PFSK-1 (cell line): ENCODE results near the gene MAP1B.

Experiments used
- FOXP2 ChIP-seq: optimal IDR thresholded peaks from 2 replicates; pipeline ENCODE3; 2011; ENCODE audit warnings: borderline replicate concordance, control low read depth, inconsistent platforms; ENCODE audit not compliant: insufficient read depth; ENCODE audit errors: extremely low read length, extremely low read depth
- POLR2AphosphoS5 ChIP-seq: IDR thresholded peaks from 2 replicates; pipeline ENCODE4 v1.6.1; 2012; ENCODE audit warnings: low read depth, mild to moderate bottlenecking, control low read depth, low read length, moderate library complexity
- REST ChIP-seq, 2 experiments: IDR thresholded peaks; 2 replicates each; pipeline versions ENCODE4 v1.6.1 to v1.8.0; 2011 to 2012; ENCODE audit warnings: low read depth in 2 of 2, low read length in 2 of 2, control low read depth in 1 of 2, inconsistent platforms in 1 of 2, mild to moderate bottlenecking in 1 of 2, moderate library complexity in 1 of 2; ENCODE audit not compliant: insufficient read depth in 1 of 2
- SIN3A ChIP-seq: IDR thresholded peaks from 2 replicates; pipeline ENCODE4 v1.6.1; 2012; ENCODE audit warnings: mild to moderate bottlenecking, low read length, moderate library complexity, borderline replicate concordance; ENCODE audit not compliant: insufficient read depth
- TAF1 ChIP-seq: IDR thresholded peaks from 2 replicates; pipeline ENCODE4 v1.6.1; 2012; ENCODE audit warnings: low read length, control low read depth, borderline replicate concordance; ENCODE audit not compliant: insufficient read depth

The MAP1B gene

GRCh38 chr5:72232838-72233237 is 125.6 kb downstream of the MAP1B start:
- no peak for TF ChIP-seq POLR2AphosphoS5
- TF ChIP-seq REST (IDR thresholded peaks at IDR 0.05; ENCODE audit: insufficient read depth in 1 of 2, low read depth in 2 of 2, low read length in 2 of 2): no peak
- no peak for TF ChIP-seq FOXP2
- no peak for TF ChIP-seq SIN3A
- no peak for TF ChIP-seq TAF1

- TF ChIP-seq REST (IDR thresholded peaks at IDR 0.05; ENCODE audit: insufficient read depth in 1 of 2, low read depth in 2 of 2, low read length in 2 of 2): no peak
- TF ChIP-seq TAF1: no peak
- TF ChIP-seq FOXP2: no peak
- TF ChIP-seq POLR2AphosphoS5: no peak
- TF ChIP-seq SIN3A: no peak
Measured at GRCh38 chr5:72233835-72234234, 126.6 kb downstream of the MAP1B start.

GRCh38 chr5:72234265-72234700 is 127.0 kb downstream of the MAP1B start:
- TF ChIP-seq POLR2AphosphoS5 (no peak), REST (IDR thresholded peaks at IDR 0.05; ENCODE audit: insufficient read depth in 1 of 2, low read depth in 2 of 2, low read length in 2 of 2) (no peak), TAF1 (no peak), FOXP2 (no peak), SIN3A (no peak)

GRCh38 chr5:72234868-72235267 is 127.6 kb downstream of the MAP1B start:
- TF ChIP-seq SIN3A (no peak), POLR2AphosphoS5 (no peak), REST (IDR thresholded peaks at IDR 0.05; ENCODE audit: insufficient read depth in 1 of 2, low read depth in 2 of 2, low read length in 2 of 2) (no peak), FOXP2 (no peak), TAF1 (no peak)

GRCh38 chr5:72235725-72236124 is 128.4 kb downstream of the MAP1B start:
- TF ChIP-seq SIN3A (no peak), TAF1 (no peak), FOXP2 (no peak), REST (IDR thresholded peaks at IDR 0.05; ENCODE audit: insufficient read depth in 1 of 2, low read depth in 2 of 2, low read length in 2 of 2) (no peak), POLR2AphosphoS5 (no peak)
